ENCODE data around the gene TRABD2B.

TRABD2B gene

DNA sequence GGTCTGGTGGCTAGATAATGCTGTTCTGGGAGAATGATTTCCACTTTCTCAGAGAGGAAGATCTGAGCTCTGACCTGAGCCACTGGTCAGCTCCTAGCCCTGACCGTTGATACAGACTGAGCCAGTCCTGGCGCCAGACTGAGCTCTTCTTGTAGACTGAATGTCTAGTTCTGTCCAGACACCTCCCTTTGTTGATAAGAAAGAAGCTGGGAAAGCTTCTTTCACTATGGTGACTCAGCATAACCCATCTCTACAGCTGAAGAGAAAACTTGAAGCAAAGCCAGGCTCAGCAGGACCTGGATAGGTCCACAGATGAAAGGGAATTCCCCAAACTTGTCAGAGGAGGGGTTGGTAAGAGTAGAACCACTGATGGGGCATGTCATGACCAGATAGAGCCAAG lies 9.9 kb upstream of the TRABD2B start:
- no peak overlapping the region for H3K4me3 ChIP-seq (ENCODE audit: low read length)
- TF ChIP-seq, protein P1, sequence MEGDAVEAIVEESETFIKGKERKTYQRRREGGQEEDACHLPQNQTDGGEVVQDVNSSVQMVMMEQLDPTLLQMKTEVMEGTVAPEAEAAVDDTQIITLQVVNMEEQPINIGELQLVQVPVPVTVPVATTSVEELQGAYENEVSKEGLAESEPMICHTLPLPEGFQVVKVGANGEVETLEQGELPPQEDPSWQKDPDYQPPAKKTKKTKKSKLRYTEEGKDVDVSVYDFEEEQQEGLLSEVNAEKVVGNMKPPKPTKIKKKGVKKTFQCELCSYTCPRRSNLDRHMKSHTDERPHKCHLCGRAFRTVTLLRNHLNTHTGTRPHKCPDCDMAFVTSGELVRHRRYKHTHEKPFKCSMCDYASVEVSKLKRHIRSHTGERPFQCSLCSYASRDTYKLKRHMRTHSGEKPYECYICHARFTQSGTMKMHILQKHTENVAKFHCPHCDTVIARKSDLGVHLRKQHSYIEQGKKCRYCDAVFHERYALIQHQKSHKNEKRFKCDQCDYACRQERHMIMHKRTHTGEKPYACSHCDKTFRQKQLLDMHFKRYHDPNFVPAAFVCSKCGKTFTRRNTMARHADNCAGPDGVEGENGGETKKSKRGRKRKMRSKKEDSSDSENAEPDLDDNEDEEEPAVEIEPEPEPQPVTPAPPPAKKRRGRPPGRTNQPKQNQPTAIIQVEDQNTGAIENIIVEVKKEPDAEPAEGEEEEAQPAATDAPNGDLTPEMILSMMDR (conservative IDR thresholded peaks at IDR 0.05; ENCODE audit: low read depth, low read length) = no peak
- DNase-seq (ENCODE audit: low read depth) = no peak

DNA sequence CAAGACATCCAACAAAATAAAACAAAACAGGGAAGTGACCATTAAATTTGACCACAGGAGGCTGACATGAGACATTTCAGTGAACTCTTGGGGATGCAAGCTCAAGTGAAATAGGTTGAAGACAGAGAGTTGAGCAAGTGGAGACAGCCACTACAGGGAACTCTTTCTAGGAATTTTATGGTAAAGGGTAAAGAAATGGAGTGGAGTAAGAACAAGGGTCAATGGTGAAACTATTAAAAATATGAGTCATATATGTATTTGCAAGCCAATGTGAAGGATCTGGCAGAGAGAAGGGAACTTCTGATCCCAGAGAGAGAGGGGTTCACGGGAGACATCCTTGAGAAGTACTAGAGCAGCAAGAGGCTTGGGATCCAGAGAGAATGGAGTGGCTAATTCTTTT lies 9.1 kb upstream of the TRABD2B start:
- DNase-seq (ENCODE audit: low read depth) = no peak
- TF ChIP-seq, protein P1 (conservative IDR thresholded peaks at IDR 0.05; ENCODE audit: low read depth, low read length) = no peak
- H3K4me3 ChIP-seq (ENCODE audit: low read length) = no peak overlapping the region

GRCh38 chr1:48005253-48006117 lies 8.3 kb upstream of the TRABD2B start:
- TF ChIP-seq, protein P1 (conservative IDR thresholded peaks at IDR 0.05; ENCODE audit: low read depth, low read length) = no peak
- no peak overlapping the region for H3K4me3 ChIP-seq (ENCODE audit: low read length)
- DNase-seq (ENCODE audit: low read depth) = no peak

DNA sequence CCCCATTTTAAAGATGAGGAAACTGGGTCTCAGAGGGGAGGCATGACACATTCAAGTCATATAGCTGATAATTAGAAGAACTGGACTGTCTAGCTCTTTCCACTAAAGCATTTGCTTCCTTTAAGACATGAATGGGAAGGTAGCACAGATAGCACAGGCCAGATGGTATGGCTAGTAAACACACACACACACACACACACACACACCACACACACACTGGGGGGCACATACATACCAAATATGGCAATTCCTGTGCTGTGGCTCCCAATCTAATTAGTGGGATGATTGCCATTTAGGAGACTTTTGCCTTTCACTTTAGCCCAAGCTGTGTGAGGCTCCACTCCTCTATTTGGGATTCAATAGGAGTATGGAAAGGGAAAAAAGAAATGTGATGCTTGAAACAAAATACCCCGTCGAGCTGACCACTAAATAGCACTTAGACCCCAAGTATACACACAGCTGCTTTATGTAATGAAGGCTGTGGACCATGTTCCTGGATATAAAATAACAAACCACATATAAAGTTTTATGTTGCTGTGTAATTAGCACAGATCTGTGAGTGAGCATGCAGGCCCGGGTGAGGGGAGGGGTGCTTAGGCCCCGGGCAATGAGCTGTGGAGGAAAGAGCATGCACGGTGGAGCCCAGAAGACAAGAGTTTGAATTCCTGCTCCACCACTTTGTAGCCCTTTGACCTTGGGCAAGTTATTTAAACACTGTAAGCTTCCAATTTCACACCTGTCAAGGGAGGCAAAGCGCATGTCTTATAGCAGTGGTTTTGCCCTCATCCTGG lies 6.8 kb upstream of the TRABD2B start:
- H3K4me3 ChIP-seq (ENCODE audit: low read length) = no peak overlapping the region
- no peak for DNase-seq (ENCODE audit: low read depth)
- TF ChIP-seq, protein P1 (conservative IDR thresholded peaks at IDR 0.05; ENCODE audit: low read depth, low read length) = no peak

GRCh38 chr1:48002142-48002541 lies 5.0 kb upstream of the TRABD2B start:
- H3K4me3 ChIP-seq (ENCODE audit: low read length) = no peak overlapping the region
- no peak for DNase-seq (ENCODE audit: low read depth)
- TF ChIP-seq, protein P1 (conservative IDR thresholded peaks at IDR 0.05; ENCODE audit: low read depth, low read length) = no peak

DNA sequence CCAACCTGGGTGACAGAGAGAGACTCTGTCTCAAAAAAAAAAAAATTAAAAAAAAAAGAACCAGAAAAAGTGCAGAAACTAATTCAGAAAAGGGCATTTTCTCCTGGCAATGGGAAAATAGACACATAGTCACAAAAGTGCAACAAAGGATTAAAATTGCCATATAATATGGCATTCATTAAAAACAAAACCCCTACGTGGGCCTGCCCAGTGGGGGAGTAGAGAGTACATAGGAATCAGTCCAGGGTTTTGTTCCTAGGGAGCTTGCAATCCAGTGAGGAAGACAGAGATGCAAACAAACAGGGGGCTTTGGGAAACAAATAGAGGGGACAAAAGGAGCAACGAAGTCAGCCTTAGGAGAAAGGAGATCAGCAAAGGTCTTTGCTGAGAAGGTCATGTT lies 4.5 kb upstream of the TRABD2B start:
- TF ChIP-seq, protein P1 (conservative IDR thresholded peaks at IDR 0.05; ENCODE audit: low read depth, low read length) = no peak

More for the DNA sequence above, 4.5 kb upstream of the TRABD2B start:
- no peak overlapping the region for H3K4me3 ChIP-seq (ENCODE audit: low read length)
- DNase-seq (ENCODE audit: low read depth) = no peak

All from retinal pigment epithelial cell (primary cell).